WTC11 (cell line): ENCODE data around the gene BASP1.

ENCODE experiments used
- CREB1 ChIP-seq: sonication (generic); formaldehyde crosslinking; IDR thresholded peaks from 2 replicates; pipeline ENCODE4 v1.8.0; 2023; ENCODE audit warnings: mild to moderate bottlenecking, missing genetic modification reagents
- TF ChIP-seq, protein P1 (sequence below): sonication (generic); formaldehyde crosslinking; IDR thresholded peaks from 2 replicates; pipeline ENCODE4 v1.8.0; 2023; ENCODE audit warnings: missing genetic modification reagents
- TF ChIP-seq, protein P2 (sequence below): fragments of 200-600 bp; IDR thresholded peaks from 2 replicates; pipeline ENCODE4 v1.8.0; 2022; ENCODE audit warnings: antibody characterized with exemption

DNA sequence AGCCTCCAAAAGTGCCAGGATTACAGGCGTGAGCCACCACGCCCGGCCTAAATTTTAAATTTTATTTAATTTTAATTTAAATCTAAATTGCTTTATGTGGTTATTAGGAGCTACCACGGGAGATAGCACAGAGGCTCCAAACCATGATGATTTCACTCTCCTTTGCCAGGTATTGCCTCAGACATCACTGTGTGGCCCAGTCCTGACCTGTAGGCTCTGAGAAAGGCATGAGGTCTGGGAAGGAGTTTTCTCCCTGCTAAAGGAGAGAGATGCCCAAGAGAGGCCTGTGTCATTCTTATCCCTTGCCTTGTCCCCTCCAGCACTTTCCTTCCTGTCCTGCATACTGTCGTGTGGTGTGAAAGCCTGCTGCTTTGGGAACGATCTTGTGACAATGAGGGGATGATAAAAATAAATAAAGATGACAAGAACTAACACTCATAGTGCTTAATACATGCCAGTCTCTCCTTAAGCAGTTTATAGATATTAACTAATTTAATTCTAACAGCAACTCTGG is 37.0 kb upstream of the BASP1 start:
- TF ChIP-seq, protein P1, sequence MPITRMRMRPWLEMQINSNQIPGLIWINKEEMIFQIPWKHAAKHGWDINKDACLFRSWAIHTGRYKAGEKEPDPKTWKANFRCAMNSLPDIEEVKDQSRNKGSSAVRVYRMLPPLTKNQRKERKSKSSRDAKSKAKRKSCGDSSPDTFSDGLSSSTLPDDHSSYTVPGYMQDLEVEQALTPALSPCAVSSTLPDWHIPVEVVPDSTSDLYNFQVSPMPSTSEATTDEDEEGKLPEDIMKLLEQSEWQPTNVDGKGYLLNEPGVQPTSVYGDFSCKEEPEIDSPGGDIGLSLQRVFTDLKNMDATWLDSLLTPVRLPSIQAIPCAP: no peak
- no peak for TF ChIP-seq CREB1 (CRISPR knock-in tag)
- TF ChIP-seq, protein P2, sequence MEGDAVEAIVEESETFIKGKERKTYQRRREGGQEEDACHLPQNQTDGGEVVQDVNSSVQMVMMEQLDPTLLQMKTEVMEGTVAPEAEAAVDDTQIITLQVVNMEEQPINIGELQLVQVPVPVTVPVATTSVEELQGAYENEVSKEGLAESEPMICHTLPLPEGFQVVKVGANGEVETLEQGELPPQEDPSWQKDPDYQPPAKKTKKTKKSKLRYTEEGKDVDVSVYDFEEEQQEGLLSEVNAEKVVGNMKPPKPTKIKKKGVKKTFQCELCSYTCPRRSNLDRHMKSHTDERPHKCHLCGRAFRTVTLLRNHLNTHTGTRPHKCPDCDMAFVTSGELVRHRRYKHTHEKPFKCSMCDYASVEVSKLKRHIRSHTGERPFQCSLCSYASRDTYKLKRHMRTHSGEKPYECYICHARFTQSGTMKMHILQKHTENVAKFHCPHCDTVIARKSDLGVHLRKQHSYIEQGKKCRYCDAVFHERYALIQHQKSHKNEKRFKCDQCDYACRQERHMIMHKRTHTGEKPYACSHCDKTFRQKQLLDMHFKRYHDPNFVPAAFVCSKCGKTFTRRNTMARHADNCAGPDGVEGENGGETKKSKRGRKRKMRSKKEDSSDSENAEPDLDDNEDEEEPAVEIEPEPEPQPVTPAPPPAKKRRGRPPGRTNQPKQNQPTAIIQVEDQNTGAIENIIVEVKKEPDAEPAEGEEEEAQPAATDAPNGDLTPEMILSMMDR: no peak
